Testis (tissue), 2 donors: ENCODE measurements around the gene CX3CR1.

Experiments used
- CTCF ChIP-seq, 3 experiments: fragments of 450-650 bp in 2 of 3; fragments of 200-600 bp in 1 of 3; sonication (generic) in 1 of 3; IDR thresholded peaks; one replicate each; pipeline ENCODE4 v1.5.1; 2016 to 2019; ENCODE audit warnings: antibody characterized with exemption in 3 of 3, mild to moderate bottlenecking in 2 of 3, moderate library complexity in 1 of 3
- POLR2A ChIP-seq: fragments of 450-650 bp; IDR thresholded peaks from one replicate; pipeline ENCODE4 v1.6.1; 2017; ENCODE audit warnings: antibody characterized with exemption, mild to moderate bottlenecking, moderate library complexity

GRCh38 chr3:39251576-39251975, 28.3 kb downstream of the CX3CR1 start:
- TF ChIP-seq CTCF (IDR thresholded peaks at IDR 0.05) (no peak), POLR2A (no peak)
